K562 (cell line): ENCODE measurements around the gene DPH2. TPM values are rescaled to one million over a fixed set of nuclear protein-coding genes. Genes with fewer than 3 reads are reported as not detected.

Experiments
- BRD4 ChIP-seq: fragments of 200-600 bp; sonication (generic); IDR thresholded peaks from 2 replicates; pipeline ENCODE4 v1.6.1; 2017; ENCODE audit warnings: inconsistent platforms
- CBX2 ChIP-seq: fragments of 200-600 bp; sonication (generic); IDR thresholded peaks from one replicate; pipeline ENCODE4 v1.6.1; 2012; ENCODE audit warnings: mild to moderate bottlenecking, low read length, inconsistent platforms; ENCODE audit not compliant: insufficient read depth, poor library complexity, severe bottlenecking
- CEBPG ChIP-seq, 3 experiments: fragments of 200-800 bp in 1 of 3; sonication (Bioruptor generic) in 1 of 3; sonication (generic) in 1 of 3; formaldehyde crosslinking in 1 of 3; IDR thresholded peaks in 2 of 3; conservative IDR thresholded peaks in 1 of 3; 2 replicates each; pipeline versions ENCODE4 v1.6.1 to v1.8.0; 2016 to 2022; ENCODE audit warnings: missing compliant biosample characterization in 2 of 3, missing genetic modification characterization in 2 of 3, mild to moderate bottlenecking in 1 of 3, missing genetic modification reagents in 1 of 3
- E2F4 ChIP-seq: sonication (generic); formaldehyde crosslinking; IDR thresholded peaks from 2 replicates; pipeline ENCODE4 v1.8.0; 2022; ENCODE audit warnings: mild to moderate bottlenecking, low read depth, missing genetic modification reagents
- ELF2 ChIP-seq: fragments of 250-450 bp; sonication (Bioruptor Pico); IDR thresholded peaks from 2 replicates; pipeline ENCODE4 v1.5.0; 2021; ENCODE audit warnings: mild to moderate bottlenecking
- ETV6 ChIP-seq, 3 experiments: fragments of 150-350 bp in 1 of 3; sonication (generic) in 1 of 3; formaldehyde crosslinking in 1 of 3; IDR thresholded peaks; 2 replicates each; pipeline versions ENCODE4 v1.6.1 to v1.8.0; 2014 to 2022; ENCODE audit warnings: borderline replicate concordance in 2 of 3, low read depth in 2 of 3, antibody characterized with exemption in 1 of 3, low read length in 1 of 3, mild to moderate bottlenecking in 1 of 3, missing genetic modification reagents in 1 of 3
- FOXA3 ChIP-seq, 2 experiments: fragments of 450-650 bp in 1 of 2; sonication (generic) in 1 of 2; formaldehyde crosslinking; IDR thresholded peaks in 1 of 2; conservative IDR thresholded peaks in 1 of 2; 2 replicates each; pipeline versions ENCODE4 v1.4.0 to v1.8.0; 2020 to 2022; ENCODE audit warnings: mild to moderate bottlenecking in 2 of 2, missing genetic modification reagents in 1 of 2
- GTF2E2 ChIP-seq: fragments of 200-800 bp; sonication (Bioruptor generic); IDR thresholded peaks from 2 replicates; pipeline ENCODE4 v1.6.1; 2016; ENCODE audit warnings: missing genetic modification characterization, missing compliant biosample characterization
- HCFC1 ChIP-seq: IDR thresholded peaks from 2 replicates; pipeline ENCODE4 v1.6.1; 2012; ENCODE audit warnings: low read depth, low read length, improper control_type of control experiment
- HNRNPL ChIP-seq: fragments of 200-400 bp; formaldehyde crosslinking; IDR thresholded peaks from 2 replicates; pipeline ENCODE4 v1.6.1; 2017; ENCODE audit warnings: low read depth, mild to moderate bottlenecking, low read length
- KLF10 ChIP-seq: fragments of 250-450 bp; sonication (Bioruptor Pico); IDR thresholded peaks from 2 replicates; pipeline ENCODE4 v1.6.1; 2021; ENCODE audit warnings: matching md5 sums
- POLR2AphosphoS5 ChIP-seq: IDR thresholded peaks from 2 replicates; pipeline ENCODE4 v1.6.1; 2011; ENCODE audit warnings: mild to moderate bottlenecking, low read depth, low read length, moderate library complexity; ENCODE audit not compliant: control insufficient read depth, insufficient read depth
- POLR2G ChIP-seq: fragments of 200-400 bp; formaldehyde crosslinking; IDR thresholded peaks from 2 replicates; pipeline ENCODE4 v1.6.1; 2017; ENCODE audit warnings: low read depth, mild to moderate bottlenecking, antibody characterized with exemption, low read length, moderate library complexity
- PPARD ChIP-seq: fragments of 250-450 bp; sonication (Bioruptor Pico); IDR thresholded peaks from 2 replicates; pipeline ENCODE4 v1.8.0; 2022; ENCODE audit warnings: inconsistent platforms, mild to moderate bottlenecking, moderate library complexity
- PYGO2 ChIP-seq: fragments of 450-650 bp; IDR thresholded peaks from 2 replicates; pipeline ENCODE4 v1.6.1; 2016; ENCODE audit warnings: mild to moderate bottlenecking, missing genetic modification characterization, moderate library complexity, missing compliant biosample characterization
- SNAPC5 ChIP-seq: fragments of 250-450 bp; sonication (Bioruptor Pico); IDR thresholded peaks from 2 replicates; pipeline ENCODE4 v1.8.0; 2021; ENCODE audit warnings: moderate library complexity, mild to moderate bottlenecking, inconsistent platforms
- TEAD4 ChIP-seq, 2 experiments: sonication (generic) in 1 of 2; formaldehyde crosslinking in 1 of 2; IDR thresholded peaks; 2 replicates each; pipeline versions ENCODE4 v1.6.1 to v1.8.0; 2012 to 2022; ENCODE audit warnings: borderline replicate concordance in 1 of 2, inconsistent platforms in 1 of 2, low read length in 1 of 2, mild to moderate bottlenecking in 1 of 2, missing genetic modification reagents in 1 of 2
- ZNF507 ChIP-seq: conservative IDR thresholded peaks from 2 replicates; pipeline ENCODE4 v1.6.1; 2017; ENCODE audit warnings: missing genetic modification characterization, missing compliant biosample characterization
- polyA plus RNA-seq, 8 experiments: library from polyadenylated mRNA; depleted of rRNA in 4 of 8; stranded (reverse) in 5 of 8; unstranded in 3 of 8; fragments of >200 nt; fragmentation: Nextera tagmentation in 2 of 8; fragmentation: Illumina TruSeq in 1 of 8; extraction: Ambion mirVana in 2 of 8; extraction: Trizol in 1 of 8; gene quantifications; 2 replicates each; pipeline versions ENCODE4 v1.2.1 to v1.2.3, GENCODE V29; 2011 to 2014; ENCODE audit warnings: inconsistent platforms in 1 of 8, missing spikeins in 1 of 8
- total RNA-seq, 7 experiments: library from RNA; depleted of rRNA in 6 of 7; stranded (reverse); fragments of >200 nt in 6 of 7; fragmentation: Illumina TruSeq in 2 of 7; extraction: Trizol in 2 of 7; gene quantifications; 2 replicates each; pipeline versions ENCODE4 v1.2.1 to v1.2.3, GENCODE V29; 2011 to 2021; ENCODE audit warnings: low replicate concordance in 1 of 7
- TF ChIP-seq, protein P1 (sequence below): fragments of 200-400 bp; formaldehyde crosslinking; IDR thresholded peaks from 2 replicates; pipeline ENCODE4 v1.6.1; 2017; ENCODE audit warnings: mild to moderate bottlenecking, low read depth, low read length, moderate library complexity

Gene DPH2
- total and polyA plus RNA-seq, 9 of the 15 experiments (the other 6 are each of a cell fraction or from before 2014, with no cell fraction given) = 17.9 to 94.1 (median 68.1) TPM

DNA sequence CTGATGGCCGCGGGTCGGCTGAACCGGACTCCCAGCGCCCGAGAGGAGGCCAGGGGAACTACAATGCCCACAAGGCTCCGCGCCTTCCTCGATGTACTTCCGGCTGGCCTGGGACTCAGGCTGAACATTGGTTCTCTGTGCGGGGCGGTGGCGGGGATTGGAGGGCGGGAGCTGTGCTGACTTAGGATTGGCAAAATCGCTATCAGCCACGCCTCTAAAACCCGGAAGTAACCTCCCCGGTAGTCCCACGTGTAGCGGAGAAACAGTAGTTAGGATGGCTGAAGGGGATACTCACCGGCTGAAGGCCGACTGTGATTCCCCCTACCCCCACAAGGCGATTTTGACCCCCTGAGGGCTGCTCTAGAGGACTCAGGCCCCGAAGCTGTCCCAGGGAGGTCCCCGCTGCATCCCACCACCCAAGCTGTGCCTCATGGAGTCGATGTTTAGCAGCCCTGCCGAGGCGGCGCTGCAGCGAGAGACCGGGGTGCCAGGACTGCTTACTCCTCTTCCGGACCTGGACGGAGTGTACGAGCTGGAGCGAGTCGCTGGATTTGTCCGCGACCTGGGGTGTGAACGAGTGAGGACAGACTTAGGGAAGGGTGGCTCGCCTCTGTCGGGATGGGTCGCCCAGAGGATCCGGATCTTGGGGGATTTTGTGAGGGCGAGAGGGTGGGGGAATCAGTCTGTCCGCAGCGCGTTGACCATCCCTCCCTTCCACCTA, at the start of gene DPH2 (continued):
- TF ChIP-seq HNRNPL (no peak), FOXA3 (CRISPR knock-in tag; conservative IDR thresholded peaks at IDR 0.05 in 1 of 2, IDR thresholded peaks at IDR 0.05 in 1 of 2) (peak in 1 of 2 experiments; percentile 77; a peak in 1 of 4 replicates), ZNF507 (tag) (no peak), PYGO2 (no peak), CEBPG (CRISPR knock-in tag; IDR thresholded peaks at IDR 0.05) (no peak), CEBPG (tag; conservative IDR thresholded peaks at IDR 0.05 in 1 of 2, IDR thresholded peaks at IDR 0.05 in 1 of 2) (no peak), BRD4 (no peak), PPARD (no peak), GTF2E2 (tag) (no peak), KLF10 (CRISPR knock-in tag) (no peak), E2F4 (CRISPR knock-in tag) (no peak), SNAPC5 (CRISPR knock-in tag) (no peak), TEAD4 (IDR thresholded peaks at IDR 0.05; ENCODE audit: low read length) (no peak), TEAD4 (CRISPR knock-in tag; IDR thresholded peaks at IDR 0.05; ENCODE audit: borderline replicate concordance) (0 out of 2 replicates have a peak, but pooled peaks have one; percentile 55), ELF2 (peak; percentile 92), POLR2G (peak; percentile 72; the same call in 1 of the 2 replicates), POLR2AphosphoS5 (peak; percentile 51; the same call in 1 of the 2 replicates), CBX2 (no peak), ETV6 (IDR thresholded peaks at IDR 0.05; ENCODE audit: borderline replicate concordance in 1 of 2, low read depth in 2 of 2, low read length in 1 of 2) (no peak), ETV6 (CRISPR knock-in tag; IDR thresholded peaks at IDR 0.05; ENCODE audit: borderline replicate concordance) (no peak), HCFC1 (peak; percentile 97)
- TF ChIP-seq, protein P1, sequence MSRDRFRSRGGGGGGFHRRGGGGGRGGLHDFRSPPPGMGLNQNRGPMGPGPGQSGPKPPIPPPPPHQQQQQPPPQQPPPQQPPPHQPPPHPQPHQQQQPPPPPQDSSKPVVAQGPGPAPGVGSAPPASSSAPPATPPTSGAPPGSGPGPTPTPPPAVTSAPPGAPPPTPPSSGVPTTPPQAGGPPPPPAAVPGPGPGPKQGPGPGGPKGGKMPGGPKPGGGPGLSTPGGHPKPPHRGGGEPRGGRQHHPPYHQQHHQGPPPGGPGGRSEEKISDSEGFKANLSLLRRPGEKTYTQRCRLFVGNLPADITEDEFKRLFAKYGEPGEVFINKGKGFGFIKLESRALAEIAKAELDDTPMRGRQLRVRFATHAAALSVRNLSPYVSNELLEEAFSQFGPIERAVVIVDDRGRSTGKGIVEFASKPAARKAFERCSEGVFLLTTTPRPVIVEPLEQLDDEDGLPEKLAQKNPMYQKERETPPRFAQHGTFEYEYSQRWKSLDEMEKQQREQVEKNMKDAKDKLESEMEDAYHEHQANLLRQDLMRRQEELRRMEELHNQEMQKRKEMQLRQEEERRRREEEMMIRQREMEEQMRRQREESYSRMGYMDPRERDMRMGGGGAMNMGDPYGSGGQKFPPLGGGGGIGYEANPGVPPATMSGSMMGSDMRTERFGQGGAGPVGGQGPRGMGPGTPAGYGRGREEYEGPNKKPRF = no peak
